ENCODE data around the gene TRIM56. TPM values are rescaled to one million over a fixed set of nuclear protein-coding genes. Genes with fewer than 3 reads are reported as not detected.

TRIM56 gene
- total and polyA plus RNA-seq, 2 of the 13 experiments (the other 11 are each of a cell fraction or from before 2014, with no cell fraction given): 3.2 to 7.1 TPM

- TF ChIP-seq ZNF280B (CRISPR knock-in tag; IDR thresholded peaks at IDR 0.05; ENCODE audit: borderline replicate concordance) (no peak), PHF21A (CRISPR knock-in tag; IDR thresholded peaks at IDR 0.05) (0 out of 2 replicates have a peak, but pooled peaks have one; percentile 26), ZMYM3 (CRISPR knock-in tag; IDR thresholded peaks at IDR 0.05) (no peak; the same call in none of the 2 replicates), ZNF639 (CRISPR knock-in tag; conservative IDR thresholded peaks at IDR 0.05) (no peak), ATM (IDR thresholded peaks at IDR 0.05; ENCODE audit: borderline replicate concordance) (no peak), HOXA7 (CRISPR knock-in tag; IDR thresholded peaks at IDR 0.05) (no peak), ZNF18 (CRISPR knock-in tag; IDR thresholded peaks at IDR 0.05; ENCODE audit: insufficient replicate concordance) (peak; percentile 47), RXRB (CRISPR knock-in tag; IDR thresholded peaks at IDR 0.05; ENCODE audit: borderline replicate concordance) (no peak; the same call in 1 of the 2 replicates), KLF16 (CRISPR knock-in tag; IDR thresholded peaks at IDR 0.05) (no peak), ZNF292 (CRISPR knock-in tag; IDR thresholded peaks at IDR 0.05; ENCODE audit: borderline replicate concordance, low read depth) (no peak), ZNF530 (CRISPR knock-in tag; IDR thresholded peaks at IDR 0.05; ENCODE audit: low read depth) (no peak), SAP130 (CRISPR knock-in tag; IDR thresholded peaks at IDR 0.05; ENCODE audit: low read depth) (peak; percentile 79), ZNF570 (CRISPR knock-in tag; IDR thresholded peaks at IDR 0.05; ENCODE audit: borderline replicate concordance) (no peak), GZF1 (CRISPR knock-in tag; IDR thresholded peaks at IDR 0.05) (no peak), ZSCAN9 (CRISPR knock-in tag; IDR thresholded peaks at IDR 0.05; ENCODE audit: borderline replicate concordance) (0 out of 2 replicates have a peak, but pooled peaks have one; percentile 31), NR3C1 (CRISPR knock-in tag; IDR thresholded peaks at IDR 0.05) (no peak), ZSCAN30 (CRISPR knock-in tag; IDR thresholded peaks at IDR 0.05) (no peak), KMT2B (CRISPR knock-in tag; IDR thresholded peaks at IDR 0.05) (no peak), ZNF503 (CRISPR knock-in tag; IDR thresholded peaks at IDR 0.05) (no peak), HNF4G (IDR thresholded peaks at IDR 0.05; ENCODE audit: borderline replicate concordance, low read depth, low read length) (peak; percentile 64), HNF4G (CRISPR knock-in tag; IDR thresholded peaks at IDR 0.05; ENCODE audit: borderline replicate concordance, low read depth) (no peak), NRL (CRISPR knock-in tag; IDR thresholded peaks at IDR 0.05; ENCODE audit: borderline replicate concordance) (no peak), IRF2 (CRISPR knock-in tag; IDR thresholded peaks at IDR 0.05) (no peak), PAWR (CRISPR knock-in tag; IDR thresholded peaks at IDR 0.05; ENCODE audit: borderline replicate concordance) (no peak), NFKB2 (CRISPR knock-in tag; IDR thresholded peaks at IDR 0.05; ENCODE audit: borderline replicate concordance) (no peak)
Observed at GRCh38 chr7:101122933-101123702, 37.8 kb downstream of the TRIM56 start (continued).
